ENCODE measurements around the gene CASKIN2. TPM values are rescaled to one million over a fixed set of nuclear protein-coding genes. Genes with fewer than 3 reads are reported as not detected.

Gene CASKIN2
- polyA plus RNA-seq, 3 donors from 2014 or later, result not detected

- H3K27ac Mint-ChIP-seq, result no peak overlapping the region
- H3K9me3 Mint-ChIP-seq, result no peaks in the 10 kb centered on the region
- peaks cover 3 to 11% (median 11%) of the 10 kb centered on the region in 3 donors for H3K27me3 Mint-ChIP-seq (ENCODE audit: low read depth in 3 of 3)
- peaks cover 11 to 12% of the 10 kb centered on the region in 2 donors for H3K4me1 Mint-ChIP-seq
- no peak for DNase-seq
- no peaks in the 10 kb centered on the region for H3K36me3 Mint-ChIP-seq
- peak overlapping the region in 4 of 5 donors; percentile 3 to 30 (median 6) for H3K4me3 Mint-ChIP-seq
Measured at GRCh38 chr17:75512926-75513640, 2.3 kb downstream of the CASKIN2 start.

- no peak for DNase-seq
- no peaks in the 10 kb centered on the region for H3K9me3 Mint-ChIP-seq
- no peak overlapping the region for H3K4me3 Mint-ChIP-seq
- H3K36me3 Mint-ChIP-seq, result no peaks in the 10 kb centered on the region
- H3K4me1 Mint-ChIP-seq, result peaks cover 0 to under 1% of the 10 kb centered on the region in 2 donors
- H3K27me3 Mint-ChIP-seq (ENCODE audit: low read depth in 3 of 3), result peaks cover 0 to 6% (median 0%) of the 10 kb centered on the region in 3 donors
- no peak overlapping the region for H3K27ac Mint-ChIP-seq
Measured at GRCh38 chr17:75511610-75512575, 3.4 kb downstream of the CASKIN2 start.

- DNase-seq, result no peak
- Mint-ChIP-seq H3K4me1 (no peaks in the 10 kb centered on the region), H3K4me3 (no peak overlapping the region), H3K27ac (peak overlapping the region in 1 of 6 donors; percentile 26), H3K9me3 (no peaks in the 10 kb centered on the region), H3K27me3 (ENCODE audit: low read depth in 3 of 3) (peaks cover 0 to 4% (median 0%) of the 10 kb centered on the region in 3 donors), H3K36me3 (no peaks in the 10 kb centered on the region)
Measured at GRCh38 chr17:75511270-75511609, 4.1 kb downstream of the CASKIN2 start.

GRCh38 chr17:75509528-75510258, 5.6 kb downstream of the CASKIN2 start:
- Mint-ChIP-seq H3K4me3 (no peak overlapping the region), H3K36me3 (no peaks in the 10 kb centered on the region), H3K9me3 (no peaks in the 10 kb centered on the region), H3K27me3 (ENCODE audit: low read depth in 3 of 3) (peaks cover 0 to 4% (median 2%) of the 10 kb centered on the region in 3 donors), H3K27ac (no peak overlapping the region), H3K4me1 (peaks cover 5% of the 10 kb centered on the region in 2 donors)
- no peak for DNase-seq

- H3K27me3 Mint-ChIP-seq (ENCODE audit: low read depth in 3 of 3), result peaks cover 0 to 2% (median 1%) of the 10 kb centered on the region in 3 donors
- no peak overlapping the region for H3K27ac Mint-ChIP-seq
- H3K36me3 Mint-ChIP-seq, result no peaks in the 10 kb centered on the region
- peaks cover 5 to 12% of the 10 kb centered on the region in 2 donors for H3K4me1 Mint-ChIP-seq
- no peaks in the 10 kb centered on the region for H3K9me3 Mint-ChIP-seq
- no peak for DNase-seq
- no peak overlapping the region for H3K4me3 Mint-ChIP-seq
Measured at GRCh38 chr17:75508931-75509361, 6.4 kb downstream of the CASKIN2 start.

- H3K27ac Mint-ChIP-seq, result no peak overlapping the region
- H3K36me3 Mint-ChIP-seq, result no peaks in the 10 kb centered on the region
- H3K4me1 Mint-ChIP-seq, result peaks cover 5 to 15% of the 10 kb centered on the region in 2 donors
- H3K27me3 Mint-ChIP-seq (ENCODE audit: low read depth in 3 of 3), result peaks cover 0 to 2% (median 1%) of the 10 kb centered on the region in 3 donors
- H3K4me3 Mint-ChIP-seq, result no peak overlapping the region
- no peaks in the 10 kb centered on the region for H3K9me3 Mint-ChIP-seq
- DNase-seq, result no peak
Measured at GRCh38 chr17:75507733-75508719, 7.3 kb downstream of the CASKIN2 start.

- Mint-ChIP-seq H3K27ac (no peak overlapping the region), H3K27me3 (ENCODE audit: low read depth in 3 of 3) (peaks cover 0 to 2% (median 1%) of the 10 kb centered on the region in 3 donors)
Measured at GRCh38 chr17:75506888-75507287, 8.4 kb downstream of the CASKIN2 start.

GRCh38 chr17:75506134-75506533, 9.2 kb downstream of the CASKIN2 start:
- H3K4me1 Mint-ChIP-seq, result peaks cover 5 to 15% of the 10 kb centered on the region in 2 donors
- peaks cover 0 to 2% (median 1%) of the 10 kb centered on the region in 3 donors for H3K27me3 Mint-ChIP-seq (ENCODE audit: low read depth in 3 of 3)
- no peak overlapping the region for H3K4me3 Mint-ChIP-seq
- no peaks in the 10 kb centered on the region for H3K9me3 Mint-ChIP-seq
- H3K36me3 Mint-ChIP-seq, result no peaks in the 10 kb centered on the region
- no peak overlapping the region for H3K27ac Mint-ChIP-seq
- DNase-seq, result no peak

More at GRCh38 chr17:75506888-75507287, 8.4 kb downstream of the CASKIN2 start:
- peaks cover 5 to 15% of the 10 kb centered on the region in 2 donors for H3K4me1 Mint-ChIP-seq
- H3K4me3 Mint-ChIP-seq, result no peak overlapping the region
- DNase-seq, result no peak
- H3K36me3 Mint-ChIP-seq, result no peaks in the 10 kb centered on the region
- no peaks in the 10 kb centered on the region for H3K9me3 Mint-ChIP-seq

GRCh38 chr17:75505640-75506039, 9.7 kb downstream of the CASKIN2 start:
- no peak overlapping the region for H3K27ac Mint-ChIP-seq
- H3K27me3 Mint-ChIP-seq (ENCODE audit: low read depth in 3 of 3), result peaks cover 0 to 2% (median 1%) of the 10 kb centered on the region in 3 donors
- no peak for DNase-seq
- H3K9me3 Mint-ChIP-seq, result no peaks in the 10 kb centered on the region
- H3K36me3 Mint-ChIP-seq, result no peaks in the 10 kb centered on the region
- H3K4me1 Mint-ChIP-seq, result peaks cover 5 to 15% of the 10 kb centered on the region in 2 donors
- H3K4me3 Mint-ChIP-seq, result no peak overlapping the region

- Mint-ChIP-seq H3K27me3 (ENCODE audit: low read depth in 3 of 3) (peaks cover 0 to 2% (median 0%) of the 10 kb centered on the region in 3 donors), H3K27ac (peak overlapping the region in 2 of 6 donors; percentile 45 to 66), H3K4me3 (peak overlapping the region in 1 of 5 donors; percentile 33), H3K9me3 (no peaks in the 10 kb centered on the region), H3K4me1 (peaks cover 5 to 15% of the 10 kb centered on the region in 2 donors), H3K36me3 (no peaks in the 10 kb centered on the region)
- no peak for DNase-seq
Measured at GRCh38 chr17:75505152-75505409, 10.3 kb downstream of the CASKIN2 start.

- H3K27ac Mint-ChIP-seq, result peak overlapping the region in 1 of 6 donors; percentile 49
- H3K27me3 Mint-ChIP-seq (ENCODE audit: low read depth in 3 of 3), result peaks cover 0 to 2% (median 0%) of the 10 kb centered on the region in 3 donors
- no peaks in the 10 kb centered on the region for H3K9me3 Mint-ChIP-seq
- peak overlapping the region in 4 of 5 donors; percentile 17 to 59 (median 34) for H3K4me3 Mint-ChIP-seq
- H3K36me3 Mint-ChIP-seq, result no peaks in the 10 kb centered on the region
- peaks cover 5 to 15% of the 10 kb centered on the region in 2 donors for H3K4me1 Mint-ChIP-seq
- peak in 2 of 3 donors; percentile 50 to 57 for DNase-seq
Measured at GRCh38 chr17:75504347-75505151, 10.8 kb downstream of the CASKIN2 start.

GRCh38 chr17:75503976-75504346, 11.4 kb downstream of the CASKIN2 start:
- Mint-ChIP-seq H3K27ac (peak overlapping the region in 1 of 6 donors; percentile 49), H3K9me3 (no peaks in the 10 kb centered on the region), H3K27me3 (ENCODE audit: low read depth in 3 of 3) (peaks cover 0 to 3% (median 0%) of the 10 kb centered on the region in 3 donors), H3K36me3 (no peaks in the 10 kb centered on the region), H3K4me1 (peaks cover 5 to 15% of the 10 kb centered on the region in 2 donors), H3K4me3 (peak overlapping the region in 4 of 5 donors; percentile 17 to 59 (median 34))
- peak; percentile 50 to 73 (median 52) for DNase-seq
